HG02571 (cell line): ENCODE measurements around the gene PCDH7.

Experiments used
- ATAC-seq: cut with Tn5 transposase; IDR thresholded peaks from one replicate; pipeline ENCODE4 v1.9.1; 2021; ENCODE audit warnings: mild to moderate bottlenecking, moderate library complexity; ENCODE audit not compliant: unreplicated experiment

Gene PCDH7

GRCh38 chr4:30776921-30777415, 56.8 kb downstream of the PCDH7 start:
- no peak for ATAC-seq
